Stimulated activated CD4-positive, alpha-beta T cell treated with anti-CD3 and anti-CD28 coated beads, Interleukin-4, amount 100 ng/mL, for 24 hours (primary cell): Measurements from ENCODE around the gene ATOSB.
A peak's percentile ranks its signal among the peaks of the same experiment; 100 is the strongest.
"Not testable (repeated sequence)": the region's sequence is repeated elsewhere in the genome, so short reads cannot be mapped to it uniquely, and the experiment has no call there.

ENCODE experiments used
- DNase-seq: peaks from one replicate; pipeline ENCODE4 v3.0.0-alpha.2; 2020

Gene ATOSB

GRCh38 chr9:35115680-35116538, at the start of gene ATOSB:
TSS of gene ATOSB (minus strand) at chr9:35115862. CDS start at chr9:35108274, 7,588 bp downstream.
- peak; percentile 94 for DNase-seq

- no peak for DNase-seq
These were observed 49.0 kb upstream of the ATOSB start for GRCh38 chr9:35164711-35165110.

- DNase-seq = no peak
These were observed 47.8 kb upstream of the ATOSB start for GRCh38 chr9:35163413-35163812.

- DNase-seq = no peak
These were observed 47.1 kb upstream of the ATOSB start for GRCh38 chr9:35162605-35163315.

GRCh38 chr9:35161713-35162604, 46.3 kb upstream of the ATOSB start, which contains the start of gene UNC13B:
TSS of gene UNC13B (plus strand) at chr9:35162009. CDS start at chr9:35162284, 275 bp downstream.
- peak; percentile 77 for DNase-seq

- no peak for DNase-seq
These were observed 43.0 kb upstream of the ATOSB start for GRCh38 chr9:35158501-35159280.

- not testable (repeated sequence) for DNase-seq
These were observed 42.2 kb upstream of the ATOSB start for GRCh38 chr9:35157836-35158235.

GRCh38 chr9:35156781-35157180, 41.1 kb upstream of the ATOSB start:
- DNase-seq = no peak

- DNase-seq = no peak
These were observed 37.3 kb upstream of the ATOSB start for GRCh38 chr9:35152926-35153325.

- not testable (repeated sequence) for DNase-seq
These were observed 32.4 kb upstream of the ATOSB start for GRCh38 chr9:35147941-35148563.

- no peak for DNase-seq
These were observed 26.4 kb upstream of the ATOSB start for GRCh38 chr9:35142037-35142436.

GRCh38 chr9:35140093-35140492, 24.4 kb upstream of the ATOSB start:
- DNase-seq = no peak

GRCh38 chr9:35136866-35137265, 21.2 kb upstream of the ATOSB start:
- no peak for DNase-seq

- DNase-seq = no peak
These were observed 20.3 kb upstream of the ATOSB start for GRCh38 chr9:35135988-35136387.

GRCh38 chr9:35134920-35135319, 19.3 kb upstream of the ATOSB start:
- no peak for DNase-seq

GRCh38 chr9:35116898-35117551, 1.4 kb upstream of the ATOSB start:
- peak; percentile 93 for DNase-seq

- DNase-seq = no peak
These were observed 856 bp upstream of the ATOSB start for GRCh38 chr9:35116539-35116897.

GRCh38 chr9:35114840-35115628, 628 bp downstream of the ATOSB start:
- no peak for DNase-seq

GRCh38 chr9:35114113-35114839, 1.4 kb downstream of the ATOSB start:
- DNase-seq = peak; percentile 70
